Neutrophil (primary cell): ENCODE data around the gene PRSS1.

Experiments used
- H3K27ac ChIP-seq: fragments of 200-600 bp; sonication (generic); 2 replicates; pipeline ENCODE4 v1.5.1; 2016; ENCODE audit warnings: mild to moderate bottlenecking, moderate library complexity
- H3K27me3 ChIP-seq: fragments of 200-600 bp; sonication (generic); 2 replicates; pipeline ENCODE4 v1.6.0; 2016; ENCODE audit warnings: mild to moderate bottlenecking
- H3K36me3 ChIP-seq: fragments of 200-600 bp; sonication (generic); 2 replicates; pipeline ENCODE4 v1.5.1; 2017
- H3K4me1 ChIP-seq, 2 experiments: fragments of 200-600 bp in 1 of 2; sonication (generic) in 1 of 2; 1 replicate in 1 of 2; 2 replicates in 1 of 2; pipeline versions ENCODE4 v1.5.1 to v1.6.1; 2013 to 2016; ENCODE audit warnings: low read depth in 1 of 2, low read length in 1 of 2, mild to moderate bottlenecking in 1 of 2, moderate library complexity in 1 of 2; ENCODE audit not compliant: control insufficient read depth in 1 of 2, insufficient read depth in 1 of 2
- H3K4me3 ChIP-seq, 2 experiments: fragments of 200-600 bp in 1 of 2; sonication (generic) in 1 of 2; 1 replicate in 1 of 2; 2 replicates in 1 of 2; pipeline ENCODE4 v1.5.1; 2013 to 2016; ENCODE audit warnings: low read depth in 1 of 2, low read length in 1 of 2, mild to moderate bottlenecking in 1 of 2, moderate library complexity in 1 of 2
- H3K9me3 ChIP-seq: fragments of 200-600 bp; sonication (generic); 2 replicates; pipeline ENCODE4 v1.5.1; 2016
- TF ChIP-seq, protein P1 (sequence below): fragments of 200-600 bp; sonication (generic); IDR thresholded peaks from 2 replicates; pipeline ENCODE4 v1.5.1; 2016; ENCODE audit warnings: antibody characterized with exemption

PRSS1 gene

DNA sequence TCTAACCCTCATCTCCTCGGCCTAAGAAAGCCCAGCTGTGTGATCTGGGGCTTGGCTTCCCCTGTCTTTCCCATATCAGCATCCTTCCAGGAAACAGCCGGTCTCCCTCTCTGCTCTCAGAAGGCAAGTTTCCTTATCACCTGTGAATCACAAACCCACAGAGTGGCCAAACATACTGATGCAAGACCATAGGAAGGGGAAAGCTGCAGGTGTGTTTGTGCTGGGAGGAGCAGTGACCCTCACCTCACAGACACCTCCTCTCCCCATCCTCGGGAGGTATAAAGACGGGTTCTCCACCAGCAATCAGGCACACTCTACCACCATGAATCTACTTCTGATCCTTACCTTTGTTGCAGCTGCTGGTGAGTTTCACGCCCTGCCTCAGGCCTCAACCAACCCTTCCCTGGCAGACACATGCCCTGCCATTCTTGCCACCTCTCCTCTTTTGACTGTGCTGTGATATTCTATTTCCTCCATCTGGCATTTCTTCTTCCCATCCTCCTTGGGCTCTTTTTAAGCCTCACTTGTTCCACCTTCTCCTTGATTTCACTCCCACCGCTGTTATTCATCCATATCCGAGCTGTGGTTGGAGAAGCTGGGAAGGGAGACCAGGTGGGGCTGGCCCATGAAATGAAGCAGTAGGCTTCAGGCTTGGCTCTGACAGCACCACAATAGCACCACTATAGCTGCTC, 21.5 kb downstream of the PRSS1 start, which contains the start of gene PRSS2:
PRSS2 (plus strand) TSS at position 310 of the 692 bp plus-strand sequence; CDS start at position 323, 13 bp downstream.
- Histone ChIP-seq H3K27ac (no peak within 1 kb of the TSS), H3K4me1 (no peaks in the 10 kb centered on the region), H3K36me3 (no peaks in the 10 kb centered on the region), H3K9me3 (no peaks in the 10 kb centered on the region), H3K4me3 (no peak within 1 kb of the TSS), H3K27me3 (no peaks in the 10 kb centered on the region)
- TF ChIP-seq, protein P1, sequence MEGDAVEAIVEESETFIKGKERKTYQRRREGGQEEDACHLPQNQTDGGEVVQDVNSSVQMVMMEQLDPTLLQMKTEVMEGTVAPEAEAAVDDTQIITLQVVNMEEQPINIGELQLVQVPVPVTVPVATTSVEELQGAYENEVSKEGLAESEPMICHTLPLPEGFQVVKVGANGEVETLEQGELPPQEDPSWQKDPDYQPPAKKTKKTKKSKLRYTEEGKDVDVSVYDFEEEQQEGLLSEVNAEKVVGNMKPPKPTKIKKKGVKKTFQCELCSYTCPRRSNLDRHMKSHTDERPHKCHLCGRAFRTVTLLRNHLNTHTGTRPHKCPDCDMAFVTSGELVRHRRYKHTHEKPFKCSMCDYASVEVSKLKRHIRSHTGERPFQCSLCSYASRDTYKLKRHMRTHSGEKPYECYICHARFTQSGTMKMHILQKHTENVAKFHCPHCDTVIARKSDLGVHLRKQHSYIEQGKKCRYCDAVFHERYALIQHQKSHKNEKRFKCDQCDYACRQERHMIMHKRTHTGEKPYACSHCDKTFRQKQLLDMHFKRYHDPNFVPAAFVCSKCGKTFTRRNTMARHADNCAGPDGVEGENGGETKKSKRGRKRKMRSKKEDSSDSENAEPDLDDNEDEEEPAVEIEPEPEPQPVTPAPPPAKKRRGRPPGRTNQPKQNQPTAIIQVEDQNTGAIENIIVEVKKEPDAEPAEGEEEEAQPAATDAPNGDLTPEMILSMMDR: no peak

DNA sequence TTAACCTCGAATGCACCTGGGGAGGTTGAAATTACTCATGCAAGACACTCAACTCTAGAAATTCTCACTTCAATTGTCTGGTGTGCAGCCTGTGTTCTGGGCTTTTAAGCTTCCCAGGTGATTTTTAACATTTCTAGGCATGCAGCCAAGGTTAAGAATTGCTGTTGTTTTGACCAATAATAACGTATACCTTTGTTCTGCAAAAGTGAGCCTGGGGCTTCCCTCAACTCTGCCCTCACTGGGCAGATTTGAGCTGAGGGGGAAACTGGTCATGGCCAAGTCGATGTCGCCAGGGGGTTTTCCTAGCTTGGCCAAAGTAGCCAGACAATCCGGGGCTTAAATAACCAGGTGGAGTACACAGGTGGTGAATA, 22.1 kb downstream of the PRSS1 start:
- Histone ChIP-seq H3K36me3 (no peaks in the 10 kb centered on the region), H3K4me1 (no peaks in the 10 kb centered on the region), H3K4me3 (no peak overlapping the region), H3K27ac (no peak overlapping the region), H3K27me3 (no peaks in the 10 kb centered on the region), H3K9me3 (no peaks in the 10 kb centered on the region)
- TF ChIP-seq, protein P1: no peak

DNA sequence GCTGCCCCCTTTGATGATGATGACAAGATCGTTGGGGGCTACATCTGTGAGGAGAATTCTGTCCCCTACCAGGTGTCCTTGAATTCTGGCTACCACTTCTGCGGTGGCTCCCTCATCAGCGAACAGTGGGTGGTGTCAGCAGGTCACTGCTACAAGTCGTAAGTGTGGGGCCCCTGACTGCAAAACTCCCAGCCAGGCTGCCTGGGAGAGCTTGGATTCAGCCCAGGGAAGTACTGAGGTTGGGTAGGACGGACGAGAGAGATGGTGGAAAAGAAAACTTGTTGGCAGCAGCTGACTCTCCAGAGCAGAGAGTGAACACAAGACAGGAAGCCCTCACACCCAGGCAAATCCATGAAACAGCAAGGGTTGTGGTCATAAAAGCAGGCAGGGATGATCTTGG, 22.8 kb downstream of the PRSS1 start:
- Histone ChIP-seq H3K4me1 (no peaks in the 10 kb centered on the region), H3K36me3 (no peaks in the 10 kb centered on the region), H3K27ac (no peak overlapping the region), H3K9me3 (no peaks in the 10 kb centered on the region), H3K4me3 (no peak overlapping the region), H3K27me3 (no peaks in the 10 kb centered on the region)
- TF ChIP-seq, protein P1: no peak

DNA sequence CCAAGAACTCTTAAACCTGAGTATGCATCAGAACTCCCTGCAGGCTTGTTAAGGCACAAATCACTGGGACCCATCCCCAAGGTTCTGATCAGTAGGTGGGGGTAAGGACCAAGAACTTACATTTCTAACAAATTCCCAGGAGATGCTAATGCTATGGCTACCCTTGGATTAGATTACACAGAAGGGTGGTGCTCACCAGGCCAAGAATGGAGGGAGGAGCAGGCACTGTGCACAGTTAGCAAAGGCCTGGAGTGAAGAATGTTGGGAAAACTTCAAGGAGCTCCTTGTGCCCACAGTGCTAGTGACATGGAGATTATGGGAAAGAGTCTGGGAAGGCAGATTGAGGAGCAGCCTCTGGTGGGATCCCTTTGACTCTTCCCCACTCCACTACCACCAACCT, 23.4 kb downstream of the PRSS1 start:
- H3K27me3 ChIP-seq: no peaks in the 10 kb centered on the region
- no peaks in the 10 kb centered on the region for H3K4me1 ChIP-seq
- H3K4me3 ChIP-seq: no peak overlapping the region
- H3K36me3 ChIP-seq: no peaks in the 10 kb centered on the region
- TF ChIP-seq, protein P1: no peak
- no peaks in the 10 kb centered on the region for H3K9me3 ChIP-seq
- H3K27ac ChIP-seq: no peak overlapping the region

DNA sequence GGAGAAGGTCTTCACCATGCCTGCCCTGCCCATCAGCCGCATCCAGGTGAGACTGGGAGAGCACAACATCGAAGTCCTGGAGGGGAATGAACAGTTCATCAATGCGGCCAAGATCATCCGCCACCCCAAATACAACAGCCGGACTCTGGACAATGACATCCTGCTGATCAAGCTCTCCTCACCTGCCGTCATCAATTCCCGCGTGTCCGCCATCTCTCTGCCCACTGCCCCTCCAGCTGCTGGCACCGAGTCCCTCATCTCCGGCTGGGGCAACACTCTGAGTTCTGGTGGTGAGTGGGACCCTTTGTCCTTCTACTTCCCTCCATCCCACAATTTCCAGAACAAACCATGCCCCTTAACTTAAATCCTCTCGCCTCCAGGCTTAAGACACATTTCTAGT, 24.0 kb downstream of the PRSS1 start:
- TF ChIP-seq, protein P1: no peak
- H3K27me3 ChIP-seq: no peaks in the 10 kb centered on the region
- H3K4me3 ChIP-seq: no peak overlapping the region
- H3K36me3 ChIP-seq: no peaks in the 10 kb centered on the region
- no peaks in the 10 kb centered on the region for H3K9me3 ChIP-seq
- H3K27ac ChIP-seq: no peak overlapping the region
- no peaks in the 10 kb centered on the region for H3K4me1 ChIP-seq
